ENCODE results near the gene CZIB.
"Not testable (repeated sequence)": the region's sequence is repeated elsewhere in the genome, so short reads cannot be mapped to it uniquely, and the experiment has no call there.

CZIB gene

DNA sequence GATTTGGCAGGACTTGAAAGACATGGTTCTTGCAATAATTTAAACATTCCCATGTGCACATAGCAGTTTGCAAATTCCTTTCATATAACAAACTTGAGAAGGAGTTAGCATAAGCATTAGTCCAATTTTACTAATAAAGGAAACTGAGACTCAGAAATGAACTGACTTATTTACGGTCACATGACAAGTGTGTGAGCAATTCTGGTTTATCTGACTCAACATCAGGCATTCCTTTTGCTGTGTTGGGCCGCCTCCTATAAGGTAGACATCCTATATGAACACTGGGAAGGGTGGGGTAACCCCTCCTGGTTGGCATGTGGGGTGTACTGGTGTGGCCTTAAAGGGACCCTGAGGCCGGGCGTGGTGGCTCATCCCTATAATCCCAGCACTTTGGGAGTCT lies 32.3 kb downstream of the CZIB start:
- no peak for DNase-seq

- no peak for DNase-seq
Measured at GRCh38 chr1:53187401-53187800, 33.0 kb downstream of the CZIB start.

DNA sequence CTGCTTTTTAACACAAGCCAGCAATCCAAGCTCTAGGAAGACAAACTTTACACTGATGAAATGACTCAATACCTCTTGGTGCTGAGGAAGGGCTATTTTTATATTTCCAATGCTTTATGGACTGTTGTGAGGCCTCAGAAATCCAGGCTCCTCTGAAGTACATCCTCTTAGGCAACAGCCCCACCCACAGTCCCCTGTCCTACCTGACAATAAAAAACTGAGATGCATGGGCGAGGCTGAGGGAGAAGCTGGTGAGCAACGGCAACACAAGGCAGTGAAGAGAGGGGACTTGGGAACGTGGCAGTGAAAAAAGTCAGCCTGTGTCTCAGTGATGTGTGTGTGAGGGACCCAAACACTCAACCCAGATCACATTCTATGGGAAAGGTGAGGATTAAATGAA lies 33.9 kb downstream of the CZIB start:
- no peak for DNase-seq

- DNase-seq: not testable (repeated sequence)
Measured at GRCh38 chr1:53185955-53186297, 34.5 kb downstream of the CZIB start.

DNA sequence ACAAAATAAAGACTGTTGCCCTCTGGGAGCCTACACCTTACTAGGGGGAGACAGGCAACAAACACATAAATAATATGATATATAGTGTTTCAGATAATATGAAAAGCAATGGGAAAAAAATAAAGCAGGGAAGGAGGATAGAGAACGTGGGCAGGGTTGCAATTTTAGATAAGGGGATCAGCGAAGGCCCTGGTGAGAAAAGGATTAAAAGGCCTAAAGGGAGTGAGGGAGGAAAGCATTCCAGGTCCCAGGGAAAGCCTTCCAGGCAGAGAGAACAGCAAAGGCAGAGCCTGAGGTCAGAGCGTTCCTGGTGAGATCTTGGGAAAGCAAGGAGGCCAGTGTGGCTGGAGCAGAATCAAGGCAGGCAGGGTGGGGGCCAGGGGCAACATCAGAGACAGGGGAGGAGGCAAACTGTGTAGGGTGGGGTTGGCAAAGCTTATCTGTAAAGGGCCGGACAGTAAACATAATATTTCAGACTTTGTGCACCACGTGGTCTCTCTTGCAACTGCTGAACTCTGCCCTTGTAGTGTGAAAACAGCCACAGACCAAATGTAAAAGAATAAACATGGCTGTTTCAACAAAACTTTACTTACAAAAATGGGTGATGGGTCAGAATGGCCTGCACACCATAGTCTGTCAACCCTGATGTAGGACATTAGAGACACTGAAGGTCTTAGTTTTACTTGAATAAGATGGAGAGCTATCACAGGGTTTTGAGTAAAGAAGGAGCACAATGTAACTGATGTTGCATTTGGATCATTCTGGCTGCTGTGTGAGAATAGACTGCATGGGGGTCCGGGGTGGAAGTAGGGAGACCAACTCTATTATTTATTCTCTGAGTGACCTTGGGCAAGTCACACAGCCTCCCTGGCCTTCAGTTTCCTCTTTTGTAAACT lies 37.1 kb downstream of the CZIB start:
- DNase-seq: no peak

GRCh38 chr1:53182716-53183094 lies 37.7 kb downstream of the CZIB start:
- no peak for DNase-seq

DNA sequence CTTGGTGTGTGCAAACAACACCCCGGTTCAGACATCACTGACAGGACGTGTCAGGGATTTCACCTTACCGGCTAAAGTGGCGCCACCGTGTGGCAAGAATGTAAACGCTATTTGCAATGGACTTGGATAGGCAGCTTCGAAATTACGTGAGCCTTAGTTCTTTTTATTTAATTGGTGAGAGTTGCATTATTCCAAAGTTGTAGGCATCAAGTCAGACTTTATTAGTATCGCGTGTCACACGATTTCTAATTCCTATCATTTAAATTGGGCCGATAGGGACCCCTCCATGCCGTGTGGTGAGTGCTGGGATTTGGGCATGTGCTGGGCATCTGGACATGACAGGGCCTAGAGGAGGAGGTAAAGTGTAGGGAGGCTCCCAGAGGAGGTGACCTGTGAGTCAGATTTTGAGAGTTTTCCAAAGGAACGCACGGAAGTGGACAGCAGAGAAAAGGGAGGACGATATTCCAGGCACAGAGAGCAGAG lies 38.3 kb downstream of the CZIB start:
- no peak for DNase-seq

- DNase-seq: no peak
Measured at GRCh38 chr1:53180951-53181350, 39.5 kb downstream of the CZIB start.

DNA sequence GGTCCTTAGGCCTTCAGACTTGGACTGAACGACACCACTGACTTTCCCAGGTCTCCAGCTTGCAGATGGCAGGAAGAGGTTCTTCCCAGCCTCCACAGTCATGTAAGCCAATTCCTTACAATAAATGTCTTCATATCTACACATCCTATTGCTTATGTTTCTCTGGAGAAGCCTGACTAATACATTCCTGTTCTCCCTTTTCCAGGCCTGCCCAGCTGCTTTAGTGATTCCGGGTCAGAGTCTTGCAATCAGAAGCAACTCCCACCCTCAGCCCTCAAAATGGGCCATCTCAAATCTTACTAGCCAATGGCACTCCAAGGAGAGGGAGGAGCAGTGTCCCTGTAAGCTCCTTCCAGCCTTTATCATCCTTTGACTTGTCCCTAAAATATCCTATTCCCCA lies 40.2 kb downstream of the CZIB start:
- DNase-seq: no peak

GRCh38 chr1:53176452-53177208 lies 43.8 kb downstream of the CZIB start:
- DNase-seq: no peak

DNA sequence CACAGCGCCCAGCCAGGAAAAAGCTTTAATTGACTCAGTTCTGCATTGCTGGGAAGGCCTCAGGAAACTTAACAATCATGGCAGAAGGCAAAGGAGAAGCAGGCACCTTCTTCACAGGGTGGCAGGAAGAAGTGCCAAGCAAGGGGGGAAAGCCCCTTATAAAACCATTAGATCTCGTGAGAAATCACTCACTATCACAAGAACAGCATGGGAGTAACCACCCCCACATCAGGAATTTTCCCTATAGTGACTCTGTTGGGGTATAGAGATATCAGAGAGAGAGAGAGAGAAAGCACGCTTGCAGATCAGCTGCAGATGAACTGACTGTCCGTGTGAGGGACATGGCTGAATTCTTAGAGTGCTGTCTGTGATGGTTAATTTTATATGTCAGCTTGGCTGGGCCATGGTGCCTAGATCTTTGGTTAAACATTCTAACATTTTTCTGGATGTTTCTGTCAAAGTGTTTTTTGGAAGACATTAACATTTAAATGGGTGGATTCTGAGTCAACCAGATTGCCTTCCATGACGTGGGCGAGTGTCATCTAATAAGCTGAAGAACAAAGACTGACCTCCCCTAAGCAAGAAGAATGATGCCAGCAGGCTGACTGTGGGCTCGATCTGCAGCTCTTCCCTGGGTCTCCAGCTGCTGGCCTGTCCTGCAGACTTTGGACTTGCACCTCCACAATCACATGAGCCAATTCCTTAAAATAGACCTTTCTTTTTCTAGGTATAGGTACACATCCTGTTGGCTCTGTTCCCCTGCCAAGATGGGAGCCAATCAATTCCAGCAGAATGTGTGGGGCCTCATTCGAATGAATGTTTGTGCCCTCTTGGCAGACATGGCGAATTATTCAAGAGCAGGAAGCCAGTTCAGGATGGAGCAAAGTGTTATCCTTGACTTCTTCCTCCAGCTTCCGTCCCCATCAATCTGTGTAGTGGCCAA lies 45.2 kb downstream of the CZIB start:
- no peak for DNase-seq

DNA sequence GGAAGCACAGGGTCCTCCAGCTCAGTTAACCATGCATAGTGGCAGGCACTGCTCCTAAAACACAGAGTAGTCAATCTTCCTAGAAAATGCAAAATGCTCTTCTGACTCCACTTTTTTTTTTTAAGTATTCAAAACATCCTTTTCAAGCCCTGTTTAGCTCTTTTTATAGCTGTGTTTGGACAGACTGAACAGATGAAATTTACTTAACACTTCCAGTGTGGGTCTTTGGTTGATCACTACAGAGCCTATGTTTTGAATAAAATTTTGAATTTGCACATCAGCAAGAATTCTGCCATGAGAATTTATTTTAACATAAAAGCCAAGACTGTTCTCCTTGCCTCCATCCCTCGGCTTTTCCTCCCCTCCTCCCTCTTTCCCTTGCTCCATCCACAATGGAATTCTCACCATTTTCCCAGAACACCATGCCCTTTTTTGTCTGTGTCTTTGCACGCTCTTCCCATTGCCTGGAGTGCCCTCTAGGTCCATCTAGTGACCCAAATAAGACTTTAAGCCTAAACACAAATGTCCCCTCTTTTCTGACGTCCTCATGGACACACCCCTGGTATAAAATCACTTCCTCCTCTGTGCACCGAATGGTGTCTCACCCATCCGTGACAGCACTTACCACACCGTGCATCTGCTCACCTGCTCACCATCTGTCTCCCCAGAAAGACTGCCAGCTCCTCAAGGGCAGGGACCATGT lies 47.9 kb downstream of the CZIB start:
- DNase-seq: no peak

GRCh38 chr1:53166912-53167311 lies 53.5 kb downstream of the CZIB start:
- DNase-seq: no peak

DNA sequence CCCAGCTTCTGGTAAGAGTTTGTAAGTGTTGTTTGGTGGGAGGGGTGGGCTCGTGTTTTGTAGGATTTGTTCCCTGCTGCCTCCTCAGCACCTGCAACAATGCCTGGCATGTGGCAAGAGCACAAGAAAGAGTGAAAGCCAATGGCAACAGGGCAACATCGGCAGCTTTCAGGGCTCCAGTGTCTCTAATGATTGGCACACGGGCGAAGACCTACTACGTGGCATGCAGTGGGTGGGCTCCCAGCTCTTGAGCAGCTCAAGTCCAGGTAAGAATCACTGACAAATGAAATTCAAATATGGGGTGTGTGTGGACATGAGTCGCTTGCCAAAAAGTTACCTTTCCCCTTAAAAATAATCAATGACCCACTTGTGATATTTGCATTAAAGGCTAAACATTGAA lies 54.1 kb downstream of the CZIB start:
- no peak for DNase-seq

DNA sequence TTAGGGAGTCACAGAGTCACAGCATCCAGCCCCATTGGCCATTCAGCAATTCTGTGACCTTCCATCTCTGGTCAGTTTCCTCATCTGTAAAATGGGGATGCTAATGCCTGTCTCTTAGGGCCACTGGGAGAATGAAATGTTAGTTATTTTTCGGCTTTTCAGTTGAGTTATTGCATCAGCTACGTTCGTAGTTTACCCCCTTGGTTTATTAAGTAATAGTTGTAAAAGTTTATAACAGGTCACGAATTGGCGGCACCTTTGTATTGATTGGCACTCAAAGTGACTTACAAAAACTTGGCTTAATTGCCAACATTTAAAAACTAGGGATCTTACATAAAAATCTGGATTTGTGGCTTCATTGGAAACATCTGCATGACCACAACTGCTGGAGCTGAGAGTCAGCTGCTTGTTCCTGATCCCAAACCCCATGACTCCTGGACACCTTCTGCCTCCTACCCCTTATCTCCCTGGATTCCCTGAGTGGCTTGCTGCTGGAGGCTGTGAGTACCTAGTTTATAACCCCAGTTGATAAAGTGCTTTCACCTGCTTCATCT lies 54.9 kb downstream of the CZIB start:
- DNase-seq: no peak
